GM18519 (cell line): ENCODE results near the gene CHID1.

Source experiments
- ATAC-seq: cut with Tn5 transposase; IDR thresholded peaks from one replicate; pipeline ENCODE4 v1.9.1; 2021; ENCODE audit warnings: mild to moderate bottlenecking, moderate library complexity; ENCODE audit not compliant: unreplicated experiment, low FRiP score

The CHID1 gene

DNA sequence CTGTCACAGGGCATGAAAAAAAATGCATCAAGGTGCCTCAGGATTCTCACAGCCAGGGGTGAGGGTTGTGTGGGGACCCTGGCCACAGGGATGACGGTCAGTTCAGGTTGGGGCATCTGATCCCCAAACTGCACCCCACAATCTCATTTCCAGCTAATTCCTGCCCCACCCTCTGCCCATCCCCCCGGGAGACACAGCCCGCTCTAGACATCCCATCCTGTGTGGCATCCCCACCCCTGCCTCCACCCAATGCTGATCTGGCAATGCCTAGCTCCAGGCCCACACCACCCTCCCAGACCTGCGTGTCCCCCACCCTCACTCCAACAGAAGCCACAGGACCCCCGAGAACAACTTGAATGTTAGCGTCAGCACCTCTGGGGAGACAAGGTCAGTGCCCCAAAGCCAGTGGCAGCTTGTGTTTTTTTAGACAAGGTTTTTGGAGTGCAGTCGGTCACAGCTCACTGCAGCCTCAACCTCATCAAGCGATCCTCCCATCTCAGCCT lies 42.7 kb downstream of the CHID1 start:
- ATAC-seq, result no peak

DNA sequence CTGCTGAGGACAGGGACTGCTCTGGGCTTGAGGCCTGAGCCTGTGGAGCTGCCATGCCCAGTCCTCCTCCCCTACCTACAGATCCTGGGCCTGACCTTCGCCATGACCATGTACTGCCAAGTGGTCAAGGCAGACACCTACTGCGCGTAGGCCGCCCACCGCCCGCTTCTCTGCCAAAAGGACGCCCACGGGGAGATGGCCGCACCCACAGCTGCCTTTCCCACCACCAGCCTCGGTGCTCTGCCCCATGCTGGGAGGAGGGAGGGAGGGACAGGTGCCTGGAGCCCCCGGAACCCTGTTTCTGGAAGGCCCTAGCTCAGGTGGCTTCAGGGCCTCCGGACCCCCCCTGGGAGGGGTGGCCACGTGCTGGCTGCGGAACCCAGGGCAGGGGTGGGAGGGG lies 44.1 kb downstream of the CHID1 start:
- no peak for ATAC-seq

DNA sequence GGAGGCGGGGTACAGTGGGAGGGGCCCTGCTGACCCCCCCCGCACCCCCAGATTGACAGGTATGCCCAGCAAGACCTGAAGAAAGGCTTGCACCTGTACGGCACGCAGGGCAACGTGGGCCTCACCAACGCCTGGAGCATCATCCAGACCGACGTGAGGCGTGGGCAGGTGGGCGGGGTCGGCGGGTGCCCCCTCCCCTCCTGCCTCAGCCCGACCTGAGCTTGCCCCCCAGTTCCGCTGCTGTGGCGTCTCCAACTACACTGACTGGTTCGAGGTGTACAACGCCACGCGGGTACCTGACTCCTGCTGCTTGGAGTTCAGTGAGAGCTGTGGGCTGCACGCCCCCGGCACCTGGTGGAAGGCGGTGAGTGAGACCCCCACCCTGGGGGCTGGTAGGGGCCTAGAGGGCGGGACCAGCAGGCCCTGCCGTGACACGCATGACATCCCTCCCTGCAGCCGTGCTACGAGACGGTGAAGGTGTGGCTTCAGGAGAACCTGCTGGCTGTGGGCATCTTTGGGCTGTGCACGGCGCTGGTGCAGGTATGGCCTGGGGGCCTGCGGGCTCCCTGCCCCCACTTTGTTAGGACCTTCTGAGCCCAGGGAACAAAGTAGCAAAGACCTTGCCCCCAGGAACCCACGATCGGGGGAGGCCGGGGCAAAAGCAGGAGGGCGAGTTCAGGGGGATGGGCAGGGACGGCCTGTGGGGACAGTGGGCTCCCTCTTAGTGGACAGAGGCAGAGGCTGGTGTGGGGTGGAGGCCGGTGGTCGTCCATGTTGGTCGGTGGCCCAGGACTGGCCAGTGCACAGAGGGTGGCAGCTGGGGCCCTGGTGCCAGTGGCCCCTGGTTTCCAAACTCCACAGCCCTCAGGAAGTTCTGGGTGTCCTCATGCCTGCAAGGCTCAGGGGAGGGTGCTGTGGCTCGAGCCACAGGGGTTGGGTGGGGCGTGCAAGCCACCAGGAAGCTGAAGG lies 44.9 kb downstream of the CHID1 start:
- no peak for ATAC-seq

DNA sequence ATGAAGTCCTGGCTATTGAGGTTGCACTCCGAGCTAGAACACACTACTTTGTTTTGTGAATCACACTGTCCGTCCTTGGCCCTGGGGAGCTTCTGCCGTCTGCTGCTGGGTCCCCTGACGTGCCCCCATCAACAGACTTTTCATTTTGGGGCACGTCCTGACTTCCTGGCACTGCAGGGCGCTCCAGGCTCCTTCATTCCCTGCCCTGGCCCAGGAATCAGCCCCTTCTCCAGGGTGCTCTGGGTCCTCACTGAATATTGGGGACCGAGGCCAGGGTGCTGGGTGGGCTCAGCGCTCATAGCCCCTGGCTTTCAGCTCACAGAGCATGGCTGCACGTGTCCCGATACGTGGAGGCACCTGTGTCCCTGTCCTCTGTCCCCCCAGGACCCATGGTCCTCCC lies 45.7 kb downstream of the CHID1 start:
- ATAC-seq, result no peak

DNA sequence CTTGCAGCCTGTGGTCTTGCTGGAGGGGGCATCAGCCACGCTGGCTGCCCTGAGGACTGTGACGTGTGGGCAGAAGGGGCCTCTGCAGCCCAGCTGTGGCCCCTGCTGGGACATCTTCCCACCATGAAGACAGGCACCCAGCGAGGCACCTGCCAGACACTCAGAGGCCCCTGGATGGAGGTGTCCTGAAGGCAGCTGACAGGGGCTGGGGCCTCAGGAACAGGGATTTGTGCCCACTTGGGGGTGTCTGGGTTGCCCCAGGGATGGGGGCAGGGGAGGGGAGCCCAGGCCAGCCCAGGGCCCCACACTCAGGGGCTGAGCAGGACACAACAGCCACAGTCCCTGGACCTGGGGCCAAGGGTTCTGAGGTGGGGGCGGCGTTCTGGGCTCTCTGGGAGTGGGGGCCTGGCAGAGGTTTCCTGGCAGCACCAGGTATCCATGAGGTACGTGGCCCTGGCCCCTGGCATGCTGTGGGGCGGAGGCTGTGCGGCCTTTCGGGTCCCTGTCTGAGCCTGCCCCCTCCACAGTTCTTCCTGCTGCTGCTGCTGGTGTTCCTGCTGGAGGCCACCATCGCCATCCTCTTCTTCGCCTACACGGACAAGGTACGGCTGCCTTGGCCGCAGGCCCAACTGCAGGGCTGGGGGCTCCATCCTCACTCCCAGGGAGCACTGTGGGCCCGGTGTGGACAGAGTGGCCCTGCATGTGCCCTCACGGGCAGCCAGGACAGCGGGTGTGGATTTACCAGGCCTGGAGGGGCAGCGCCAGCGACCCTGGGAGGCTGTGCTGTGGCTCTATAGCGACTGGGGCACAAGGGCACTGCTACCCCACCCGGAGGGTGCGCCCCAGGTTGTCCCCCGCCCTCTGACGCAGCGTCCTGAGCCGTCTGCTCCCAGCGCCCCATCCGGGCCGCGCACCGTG lies 46.4 kb downstream of the CHID1 start:
- no peak for ATAC-seq

DNA sequence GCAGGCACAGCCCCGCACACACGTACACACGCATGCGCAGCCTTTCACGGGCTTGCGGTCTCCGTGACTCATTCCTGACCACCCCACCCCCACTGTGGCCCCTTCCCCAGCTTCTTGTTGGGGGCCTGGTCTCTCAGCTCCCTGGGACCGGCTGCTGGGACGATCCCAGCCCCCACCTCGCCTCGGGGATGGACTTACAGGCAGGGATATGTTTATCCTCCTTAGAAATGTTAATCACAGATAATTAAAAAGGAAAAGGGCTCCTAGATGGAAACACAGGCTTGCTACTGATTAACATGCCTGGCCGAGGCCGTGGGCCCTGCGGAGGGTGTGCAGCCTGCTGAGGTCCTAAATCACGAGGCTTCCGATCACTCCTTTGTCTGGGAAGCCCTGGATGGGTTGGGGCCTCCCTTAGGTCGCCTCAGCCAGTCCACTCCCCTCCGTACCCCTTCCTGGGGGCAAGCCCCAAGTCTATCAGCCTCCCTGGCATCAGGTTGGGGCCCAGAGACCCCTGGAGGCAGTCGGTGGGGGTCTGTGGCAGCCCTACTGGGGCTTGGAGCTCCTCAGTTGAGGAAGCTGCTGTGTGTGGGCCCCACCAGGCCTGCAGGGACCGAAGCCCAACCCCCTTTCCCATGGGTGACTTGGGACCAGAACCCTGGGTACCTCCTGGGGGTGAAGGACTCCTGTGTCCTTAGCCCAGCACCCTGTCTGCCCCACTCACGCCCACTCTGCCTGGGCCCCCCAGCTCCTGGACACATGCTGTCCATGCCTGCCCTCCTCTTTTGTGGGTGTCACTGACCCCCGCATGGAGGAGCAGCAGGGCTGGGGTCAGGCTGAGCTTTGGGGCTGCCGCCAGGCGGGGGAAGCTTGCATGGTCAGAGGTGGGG lies 47.3 kb downstream of the CHID1 start:
- no peak for ATAC-seq

DNA sequence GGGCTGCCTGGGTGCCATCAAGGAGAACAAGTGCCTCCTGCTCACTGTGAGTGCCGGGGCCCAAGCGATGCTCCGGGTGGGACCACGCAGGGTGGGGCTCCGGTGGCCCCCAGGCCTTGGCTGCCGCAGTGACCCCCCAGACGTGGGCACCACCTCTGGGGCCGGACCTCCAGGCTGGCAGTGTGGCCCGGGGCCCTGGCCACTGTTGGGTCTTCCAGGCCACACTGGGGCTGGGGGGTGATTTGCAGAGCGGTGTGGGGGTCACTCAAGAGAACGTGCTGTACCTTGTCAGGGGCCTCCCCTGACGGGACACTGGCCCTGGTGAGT lies 48.0 kb downstream of the CHID1 start:
- ATAC-seq, result no peak

DNA sequence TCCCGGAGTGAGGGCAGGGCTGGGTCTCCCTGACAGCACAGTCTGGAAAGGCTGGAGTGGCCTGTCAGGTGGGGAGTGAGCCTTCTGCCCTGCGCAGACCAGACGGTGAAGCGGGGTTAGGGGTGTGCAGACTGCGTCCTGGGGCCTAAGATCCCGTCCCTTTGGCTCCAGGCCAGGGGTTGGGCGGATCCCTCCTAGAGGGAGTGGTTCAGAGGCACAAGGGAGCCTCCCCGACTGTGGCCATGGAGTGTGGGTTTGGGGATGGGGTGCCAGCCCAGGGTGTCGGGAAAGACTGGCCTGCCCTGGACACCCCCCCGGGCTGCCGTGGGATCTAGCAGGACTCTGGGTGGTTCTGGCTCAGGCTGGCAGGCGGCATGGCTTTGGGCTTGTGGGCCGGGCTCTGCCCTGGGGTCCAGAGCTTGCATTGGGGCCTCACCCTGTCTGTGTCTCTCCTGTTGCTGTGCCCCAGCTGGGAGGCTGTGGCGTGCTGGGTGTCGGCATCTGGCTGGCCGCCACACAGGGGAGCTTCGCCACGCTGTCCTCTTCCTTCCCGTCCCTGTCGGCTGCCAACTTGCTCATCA lies 48.4 kb downstream of the CHID1 start:
- no peak for ATAC-seq

DNA sequence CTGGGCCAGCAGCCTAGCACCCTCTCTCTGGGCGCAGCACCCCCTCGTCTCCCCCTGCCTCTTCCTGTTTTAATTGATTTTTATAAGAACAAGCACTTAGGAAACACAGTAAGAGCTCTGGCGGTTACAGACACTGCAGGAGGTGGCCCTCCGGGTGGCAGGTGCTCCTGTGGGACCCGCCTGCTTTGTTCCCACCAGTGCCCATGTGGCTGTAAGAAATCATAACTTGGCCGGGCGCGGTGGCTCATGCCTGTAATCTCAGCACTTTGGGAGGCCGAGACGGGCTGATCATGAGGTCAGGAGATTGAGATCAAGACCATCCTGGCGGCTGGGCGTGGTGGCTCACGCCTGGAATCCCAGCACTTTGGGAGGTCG lies 49.5 kb downstream of the CHID1 start:
- ATAC-seq, result no peak

DNA sequence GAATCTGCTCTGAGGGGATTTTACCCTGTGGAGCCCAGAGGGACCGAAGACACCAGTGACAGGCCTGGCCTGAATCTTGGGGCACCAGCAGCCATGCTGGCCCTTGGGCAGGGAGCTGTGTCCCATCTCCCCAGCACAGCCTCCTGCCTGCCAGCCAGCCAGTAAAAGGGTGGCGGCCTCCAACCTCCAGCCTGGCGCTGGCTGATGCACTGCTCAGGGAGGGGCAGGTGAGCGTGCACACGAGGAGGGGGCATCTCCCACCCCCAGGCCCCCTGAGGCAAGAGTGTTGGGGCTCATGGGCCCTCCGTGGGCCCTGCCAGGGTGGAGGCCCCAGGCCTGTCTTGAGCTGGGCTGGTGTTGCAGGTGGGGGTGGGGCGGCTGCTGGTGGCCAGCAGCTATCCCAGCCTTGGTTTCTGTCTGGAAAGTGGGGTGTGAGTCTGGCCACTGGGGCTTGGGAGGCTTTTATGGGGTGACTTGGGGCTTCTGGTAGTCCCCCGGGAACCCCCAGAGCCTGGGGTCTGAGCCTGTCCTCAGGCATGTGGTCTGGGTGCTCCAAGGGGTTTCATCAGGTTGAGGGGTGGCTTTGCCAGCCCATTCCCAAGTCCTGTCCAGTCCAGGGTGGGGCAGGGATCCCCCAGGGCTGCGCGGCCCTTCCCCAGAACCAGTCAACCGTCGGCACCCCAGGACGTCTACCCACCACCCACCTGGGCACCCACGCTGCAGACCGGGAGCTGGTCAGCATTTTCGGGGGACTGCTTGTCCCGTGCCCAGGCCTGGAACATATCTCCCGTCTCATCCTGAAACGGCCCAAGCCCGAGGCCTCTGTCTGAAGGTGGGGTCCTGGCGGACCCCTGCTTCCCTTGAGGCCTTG lies 50.1 kb downstream of the CHID1 start:
- no peak for ATAC-seq

DNA sequence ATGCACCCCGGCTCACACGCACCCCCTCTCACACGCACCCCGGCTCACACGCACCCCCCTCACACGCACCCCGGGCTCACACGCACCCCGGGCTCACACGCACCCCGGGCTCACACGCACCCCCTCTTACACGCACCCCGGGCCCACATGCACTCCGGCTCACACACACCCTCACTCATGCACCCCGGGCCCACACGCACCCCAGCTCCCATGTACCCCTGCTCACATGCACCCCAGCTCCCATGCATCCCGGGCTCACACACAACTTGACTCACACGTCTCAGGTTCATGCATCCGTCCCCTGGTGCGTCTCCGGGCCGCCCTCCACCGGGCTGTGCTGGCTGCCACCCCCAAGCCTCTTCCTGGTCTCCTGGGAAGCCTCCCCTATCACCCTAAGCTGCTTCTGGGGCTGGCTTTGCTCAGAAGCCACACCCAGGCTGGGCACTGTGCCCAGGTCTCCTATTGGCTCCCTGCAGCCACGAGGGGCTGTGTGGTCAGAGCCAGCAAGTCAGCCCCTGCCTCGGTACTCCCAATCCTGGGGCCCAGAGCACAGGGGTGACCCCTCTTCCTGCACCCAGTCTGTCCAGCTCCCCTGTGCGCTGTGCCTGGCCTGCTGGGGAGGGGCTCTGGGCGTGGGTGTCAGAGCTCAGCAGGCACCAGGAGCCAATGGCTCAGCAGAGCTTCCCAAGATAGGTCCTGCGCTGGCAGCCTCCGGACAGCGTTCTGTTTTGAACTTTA lies 51.0 kb downstream of the CHID1 start:
- ATAC-seq, result no peak

DNA sequence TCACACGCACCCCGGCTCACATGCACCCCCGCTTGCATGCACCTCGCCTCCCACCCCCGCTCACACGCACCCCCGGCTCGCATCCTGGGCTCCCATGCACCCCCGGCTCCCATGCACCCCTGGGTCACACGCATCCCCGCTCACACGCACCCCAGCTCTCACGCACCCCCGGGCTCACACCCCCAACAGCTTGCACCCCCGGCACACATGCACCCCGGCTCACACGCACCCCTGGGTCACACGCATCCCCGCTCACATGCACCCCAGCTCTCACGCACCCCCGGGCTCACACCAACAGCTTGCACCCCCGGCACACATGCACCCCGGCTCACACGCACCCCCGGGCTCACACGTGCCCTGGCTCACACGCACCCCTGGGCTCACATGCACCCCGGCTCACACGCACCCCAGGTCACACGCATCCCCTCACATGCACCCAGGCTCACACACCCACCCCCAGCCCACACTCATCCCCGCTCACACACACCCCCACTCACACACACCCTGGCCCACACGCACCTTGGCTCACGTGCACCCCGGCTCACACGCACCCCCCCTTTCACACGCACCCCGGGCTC lies 51.8 kb downstream of the CHID1 start:
- no peak for ATAC-seq

DNA sequence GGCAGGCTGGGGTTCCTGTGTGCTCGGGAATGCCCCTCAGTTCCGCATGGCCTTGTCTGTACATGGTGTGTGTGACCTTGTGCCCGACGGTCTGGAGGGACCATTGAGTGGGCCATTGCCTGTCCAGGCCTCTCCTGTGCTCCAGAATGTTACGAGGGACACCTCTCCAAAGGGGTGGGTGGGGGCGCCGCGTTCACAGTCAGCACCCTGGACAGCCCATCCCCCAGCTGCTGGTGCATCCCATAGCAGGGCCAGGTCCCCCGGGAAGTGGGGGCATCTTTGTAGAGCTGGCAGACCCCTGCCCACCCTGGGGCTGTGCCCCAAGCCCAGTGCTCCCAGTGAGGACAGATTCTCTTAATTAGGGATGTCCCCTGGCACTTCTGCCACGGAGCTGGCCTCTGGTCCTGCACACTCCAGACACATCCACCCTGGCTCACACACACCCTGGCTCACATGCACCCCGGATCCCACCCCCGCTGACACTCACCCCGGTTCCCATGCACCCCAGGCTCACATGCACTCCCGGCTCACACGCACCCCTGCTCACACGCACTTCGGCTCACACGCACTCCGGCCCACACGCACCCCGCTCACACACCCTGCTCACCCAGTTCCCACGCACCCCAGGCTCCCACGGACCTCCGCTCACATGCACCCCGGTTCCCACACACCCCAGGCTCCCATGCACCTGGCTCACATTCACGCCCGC lies 52.4 kb downstream of the CHID1 start:
- ATAC-seq, result no peak

DNA sequence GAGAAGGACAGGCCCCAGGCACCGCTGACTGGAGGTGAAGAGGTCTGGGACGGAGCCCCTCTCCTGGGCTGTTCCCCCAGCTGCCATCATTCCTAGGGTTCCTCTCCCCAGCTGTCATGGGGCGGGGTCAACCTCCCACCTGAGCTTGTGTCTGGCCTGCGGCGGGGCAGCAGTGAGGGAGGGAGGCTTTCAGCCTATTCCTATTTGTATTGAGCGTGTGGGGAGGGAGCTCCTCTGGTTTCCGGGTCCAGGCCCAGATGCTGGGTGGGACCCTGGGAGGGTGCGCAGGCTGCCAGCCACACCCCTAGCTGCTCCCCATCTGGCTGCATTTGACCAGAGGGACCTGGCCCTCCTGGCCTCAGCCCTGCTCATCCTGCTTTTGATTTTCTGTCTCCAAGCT lies 54.2 kb downstream of the CHID1 start:
- no peak for ATAC-seq

DNA sequence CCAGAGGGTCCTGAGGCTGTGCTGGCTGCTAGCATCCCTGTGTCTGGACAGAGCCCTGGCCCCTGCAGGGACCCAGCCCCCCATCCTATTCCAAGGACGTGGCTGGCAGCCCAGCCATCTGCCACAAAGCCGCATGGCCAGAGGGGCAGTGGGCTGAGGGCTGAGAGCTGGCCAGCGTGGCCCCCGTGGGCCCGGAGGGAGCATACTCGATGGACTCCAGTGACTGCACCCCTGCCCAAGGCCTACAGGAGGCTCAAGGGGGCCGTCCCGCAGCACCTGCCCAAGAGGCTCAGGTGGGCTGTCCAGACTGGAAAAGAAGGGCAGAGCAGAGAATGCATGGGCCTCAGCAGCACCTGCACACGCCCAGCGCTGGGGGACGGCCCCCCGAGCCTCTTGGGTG lies 54.8 kb downstream of the CHID1 start:
- ATAC-seq, result no peak

DNA sequence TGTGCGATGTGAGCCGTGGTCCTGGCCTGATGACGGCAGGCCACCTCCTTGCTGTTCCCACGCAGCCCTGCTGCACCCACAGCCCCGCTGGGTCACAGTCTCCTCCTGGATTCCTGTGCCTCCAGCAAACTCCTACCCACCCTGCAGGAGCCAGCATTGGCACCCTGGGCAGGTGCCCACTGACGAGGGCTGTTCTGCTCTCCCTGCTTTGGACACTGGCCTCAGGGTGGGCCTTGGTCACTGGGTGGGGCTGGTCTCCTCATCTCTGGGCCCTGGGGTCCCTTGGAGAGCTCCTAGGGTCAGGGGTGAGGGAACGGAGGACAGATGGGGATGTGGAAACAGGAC lies 55.3 kb downstream of the CHID1 start:
- no peak for ATAC-seq

DNA sequence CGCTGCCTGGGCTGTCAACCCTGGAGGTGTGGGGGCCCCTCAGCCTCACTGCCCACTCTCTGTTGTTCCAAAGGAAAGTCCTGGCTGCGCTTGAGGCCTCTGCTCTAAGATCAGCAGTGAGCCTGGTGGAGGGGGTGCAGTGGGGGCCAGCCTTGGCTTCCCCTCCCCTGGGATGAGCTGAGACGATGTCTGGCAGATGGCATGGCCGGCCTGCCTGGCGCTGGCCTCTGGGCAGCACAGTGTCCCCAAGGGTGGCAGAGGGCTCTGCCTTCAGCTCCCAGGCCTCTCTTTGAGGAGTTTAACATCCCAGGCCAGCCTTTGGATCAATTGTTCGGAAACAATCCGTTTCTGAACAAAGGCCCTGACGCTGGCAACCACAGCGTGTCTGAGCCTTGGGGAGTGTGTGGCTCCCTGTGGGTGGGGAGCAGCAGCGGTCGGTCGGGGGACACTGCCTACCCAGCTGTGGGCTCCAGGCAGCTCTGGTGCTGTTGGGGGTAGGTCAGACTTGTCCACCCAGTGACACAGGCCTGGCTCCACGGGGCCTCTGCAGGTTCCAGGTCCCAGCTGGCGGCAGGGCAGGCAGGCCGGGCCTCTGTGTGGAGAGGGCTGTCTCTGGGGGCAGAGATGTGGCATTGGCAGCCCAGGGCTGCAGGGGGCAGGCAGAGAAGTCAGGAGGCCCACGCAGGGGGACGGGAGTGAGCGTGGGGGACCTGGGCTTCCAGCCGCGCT lies 55.8 kb downstream of the CHID1 start:
- no peak for ATAC-seq
